H9 (cell line): ENCODE measurements around the gene JAML. TPM values are rescaled to one million over a fixed set of nuclear protein-coding genes. Genes with fewer than 3 reads are reported as not detected.

Source experiments
- DNase-seq: peaks from one replicate; pipeline ENCODE4 v3.0.0-alpha.2; 2017
- H2AFZ ChIP-seq: one replicate; pipeline ENCODE4 v1.6.1; 2013; ENCODE audit warnings: mild to moderate bottlenecking, low read length, control low read depth, moderate library complexity
- H2AK5ac ChIP-seq: 2 replicates; pipeline ENCODE4 v1.6.1; 2013; ENCODE audit warnings: low read length, control low read depth, mixed read lengths; ENCODE audit not compliant: insufficient read length
- H2BK120ac ChIP-seq: one replicate; pipeline ENCODE4 v1.6.1; 2013; ENCODE audit warnings: low read depth, mild to moderate bottlenecking, low read length, control low read depth, inconsistent platforms; ENCODE audit not compliant: poor library complexity, severe bottlenecking
- H2BK12ac ChIP-seq: 2 replicates; pipeline ENCODE4 v1.6.1; 2013; ENCODE audit warnings: low read length, control low read depth, mixed read lengths, low read depth; ENCODE audit not compliant: insufficient read length
- H2BK15ac ChIP-seq: 2 replicates; pipeline ENCODE4 v1.6.1; 2013; ENCODE audit warnings: low read depth, low read length, control low read depth
- H2BK20ac ChIP-seq: one replicate; pipeline ENCODE4 v1.6.1; 2013; ENCODE audit warnings: low read depth, mild to moderate bottlenecking, low read length, control low read depth, inconsistent platforms; ENCODE audit not compliant: poor library complexity, severe bottlenecking
- H2BK5ac ChIP-seq: 2 replicates; pipeline ENCODE4 v1.6.1; 2013; ENCODE audit warnings: low read length, control low read depth, mixed read lengths; ENCODE audit not compliant: insufficient read length
- H3K14ac ChIP-seq: 2 replicates; pipeline ENCODE4 v1.6.1; 2013; ENCODE audit warnings: low read length, control low read depth; ENCODE audit not compliant: insufficient read depth
- H3K18ac ChIP-seq: 2 replicates; pipeline ENCODE4 v1.6.1; 2013; ENCODE audit warnings: low read depth, mild to moderate bottlenecking, mixed read lengths, low read length, control low read depth; ENCODE audit not compliant: insufficient read length
- H3K23ac ChIP-seq: 2 replicates; pipeline ENCODE4 v1.6.1; 2013; ENCODE audit warnings: low read length, control low read depth, mixed read lengths, low read depth; ENCODE audit not compliant: insufficient read length
- H3K23me2 ChIP-seq: 2 replicates; pipeline ENCODE4 v1.6.1; 2013; ENCODE audit warnings: low read depth, mild to moderate bottlenecking, mixed read lengths, low read length, control low read depth; ENCODE audit not compliant: insufficient read length, poor library complexity, severe bottlenecking
- H3K27ac ChIP-seq: 2 replicates; pipeline ENCODE4 v1.5.1; 2013; ENCODE audit warnings: low read length, control low read depth, mixed read lengths, low read depth; ENCODE audit not compliant: insufficient read length
- H3K27me3 ChIP-seq: 2 replicates; pipeline ENCODE4 v1.6.1; 2013; ENCODE audit warnings: low read length, control low read depth, inconsistent platforms; ENCODE audit not compliant: insufficient read depth
- H3K4ac ChIP-seq: 2 replicates; pipeline ENCODE4 v1.6.1; 2013; ENCODE audit warnings: low read depth, mild to moderate bottlenecking, control low read depth, inconsistent platforms, low read length, moderate library complexity
- H3K4me1 ChIP-seq: 2 replicates; pipeline ENCODE4 v1.6.1; 2013; ENCODE audit warnings: low read length, control low read depth, inconsistent platforms; ENCODE audit not compliant: insufficient read depth
- H3K4me2 ChIP-seq: 2 replicates; pipeline ENCODE4 v1.6.1; 2013; ENCODE audit warnings: low read length, control low read depth, mixed read lengths; ENCODE audit not compliant: insufficient read length, insufficient read depth
- H3K56ac ChIP-seq: 2 replicates; pipeline ENCODE4 v1.6.1; 2013; ENCODE audit warnings: low read depth, mild to moderate bottlenecking, mixed read lengths, low read length, control low read depth; ENCODE audit not compliant: insufficient read length
- H3K79me1 ChIP-seq: 2 replicates; pipeline ENCODE4 v1.6.1; 2013; ENCODE audit warnings: low read depth, mild to moderate bottlenecking, moderate library complexity, low read length, control low read depth, inconsistent platforms; ENCODE audit not compliant: insufficient read depth, poor library complexity, severe bottlenecking
- H3K79me2 ChIP-seq: 2 replicates; pipeline ENCODE4 v1.6.1; 2013; ENCODE audit warnings: low read length, control low read depth, inconsistent platforms; ENCODE audit not compliant: insufficient read depth
- H3K9ac ChIP-seq: 2 replicates; pipeline ENCODE4 v1.6.1; 2013; ENCODE audit warnings: low read length, control low read depth, mixed read lengths; ENCODE audit not compliant: insufficient read length; ENCODE audit errors: extremely low read depth
- H3K9me3 ChIP-seq: one replicate; pipeline ENCODE4 v1.6.1; 2013; ENCODE audit warnings: low read depth, low read length, inconsistent platforms; ENCODE audit not compliant: control insufficient read depth
- H3T11ph ChIP-seq: one replicate; pipeline ENCODE4 v1.6.1; 2013; ENCODE audit warnings: mild to moderate bottlenecking, low read length, control low read depth, inconsistent platforms
- H4K20me1 ChIP-seq: one replicate; pipeline ENCODE4 v1.6.1; 2013; ENCODE audit not compliant: control insufficient read depth, insufficient read length, insufficient read depth
- H4K5ac ChIP-seq: 2 replicates; pipeline ENCODE4 v1.6.1; 2013; ENCODE audit warnings: low read depth, mild to moderate bottlenecking, mixed read lengths, low read length, control low read depth; ENCODE audit not compliant: insufficient read length
- H4K8ac ChIP-seq: replicated peaks from 2 replicates; pipeline ENCODE4 v1.6.1; 2013; ENCODE audit warnings: low read length, control low read depth, mixed read lengths, low read depth; ENCODE audit not compliant: insufficient read length
- H4K91ac ChIP-seq: 2 replicates; pipeline ENCODE4 v1.6.1; 2013; ENCODE audit warnings: low read depth, mild to moderate bottlenecking, moderate library complexity, mixed read lengths, low read length, control low read depth; ENCODE audit not compliant: insufficient read length
- H3K27ac Mint-ChIP-seq, 3 experiments: 2 replicates in 2 of 3; 3 replicates in 1 of 3; pipeline ENCODE4 v1.8.0; 2020 to 2021; ENCODE audit warnings: mixed read lengths in 3 of 3, mild to moderate bottlenecking in 1 of 3, moderate library complexity in 1 of 3
- H3K27me3 Mint-ChIP-seq: 2 replicates; pipeline ENCODE4 v1.8.0; 2021; ENCODE audit warnings: low read depth, mild to moderate bottlenecking, moderate library complexity, mixed read lengths
- H3K36me3 Mint-ChIP-seq, 3 experiments: 2 replicates in 2 of 3; 3 replicates in 1 of 3; pipeline ENCODE4 v1.8.0; 2020 to 2021; ENCODE audit warnings: low read depth in 3 of 3, mixed read lengths in 3 of 3; ENCODE audit not compliant: insufficient read depth in 1 of 3
- H3K4me1 Mint-ChIP-seq, 2 experiments: 2 replicates each; pipeline ENCODE4 v1.8.0; 2020; ENCODE audit warnings: mixed read lengths in 2 of 2
- H3K4me3 Mint-ChIP-seq, 2 experiments: 2 replicates in 1 of 2; 3 replicates in 1 of 2; pipeline ENCODE4 v1.8.0; 2020 to 2021; ENCODE audit warnings: mild to moderate bottlenecking in 2 of 2, mixed read lengths in 2 of 2, moderate library complexity in 1 of 2
- H3K9me3 Mint-ChIP-seq, 2 experiments: 2 replicates in 1 of 2; 3 replicates in 1 of 2; pipeline ENCODE4 v1.8.0; 2020; ENCODE audit warnings: mild to moderate bottlenecking in 2 of 2, mixed read lengths in 2 of 2, moderate library complexity in 1 of 2
- WGBS: extraction: QIAGEN DNeasy Blood & Tissue Kit; methylation state at CpG from one replicate; pipeline ENCODE4 v1.1.7; 2013; ENCODE audit warnings: missing lambda C conversion rate, low lambda C conversion rate, mixed read lengths; ENCODE audit not compliant: insufficient read length; ENCODE audit errors: extremely low coverage; 5-methylcytosine and 5-hydroxymethylcytosine counted together
- total RNA-seq: library from RNA; stranded (reverse); gene quantifications from 2 replicates; pipeline ENCODE4 v1.2.1, GENCODE V29; 2021
- TF ChIP-seq, protein P1 (sequence below): fragments of 200-600 bp; sonication (generic); conservative IDR thresholded peaks from 3 replicates; pipeline ENCODE4 v1.8.0; 2021; ENCODE audit warnings: antibody characterized with exemption, mild to moderate bottlenecking

Gene JAML
- total RNA-seq, 1 experiment from 2014 or later, result 0.48 TPM

DNA sequence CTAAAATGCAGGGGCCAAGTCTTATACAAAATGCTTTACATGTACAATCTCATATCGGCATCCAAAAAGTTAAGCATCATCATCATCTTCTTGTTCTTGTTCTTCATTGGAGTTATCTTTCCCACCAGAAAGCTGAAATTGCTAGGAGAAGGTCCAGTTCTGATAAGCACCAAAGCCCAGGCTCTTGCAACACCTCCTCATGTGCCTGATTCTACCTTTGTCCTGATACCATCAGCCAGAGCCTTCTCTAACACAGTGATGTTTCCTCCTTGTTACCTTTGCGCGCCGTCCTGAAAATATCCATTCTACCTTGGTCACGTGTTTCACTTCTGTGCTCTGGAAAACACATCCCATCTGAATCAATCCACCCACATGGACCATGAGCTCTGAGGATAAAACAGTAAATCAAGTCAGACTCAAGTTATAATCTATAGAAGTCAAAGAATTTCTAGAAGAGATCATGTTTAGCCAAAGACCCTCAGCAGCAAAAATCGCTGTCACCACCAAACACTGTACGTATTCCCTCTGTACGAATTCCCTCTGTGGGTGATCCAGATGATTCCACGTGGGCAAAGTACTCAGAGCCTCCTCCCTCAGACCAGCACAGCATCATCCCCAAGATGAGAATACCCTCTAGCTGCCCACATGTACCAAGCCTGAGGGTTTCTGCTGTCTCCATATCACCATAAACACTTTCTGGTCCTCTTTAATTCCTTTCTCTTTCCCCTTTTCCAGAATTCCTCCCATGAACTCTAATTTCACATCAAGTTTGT lies 19.0 kb downstream of the JAML start:
- Histone ChIP-seq H3K79me2 (no peaks in the 10 kb centered on the region), H2BK12ac (no peak overlapping the region), H4K91ac (no peak overlapping the region), H3K9ac (no peak overlapping the region), H3K4ac (no peak overlapping the region), H2BK120ac (no peak overlapping the region), H3K4me2 (no peak overlapping the region), H3K27me3 (no peaks in the 10 kb centered on the region), H3K14ac (no peak overlapping the region), H3K23ac (no peak overlapping the region), H3T11ph (no peak overlapping the region), H2BK5ac (no peak overlapping the region), H3K27ac (no peak overlapping the region), H3K56ac (no peak overlapping the region), H3K79me1 (no peaks in the 10 kb centered on the region), H3K4me1 (peaks cover 7% of the 10 kb centered on the region), H2AK5ac (no peak overlapping the region), H4K20me1 (no peaks in the 10 kb centered on the region), H3K23me2 (no peaks in the 10 kb centered on the region), H3K18ac (no peak overlapping the region), H2AFZ (no peak overlapping the region), H4K8ac (no peak overlapping the region), H2BK15ac (no peak overlapping the region), H3K9me3 (no peaks in the 10 kb centered on the region), H2BK20ac (no peak overlapping the region), H4K5ac (no peak overlapping the region)
- DNase-seq, result no peak
- no CpG with 5 or more reads among the region's 9 CpGs for WGBS
- Mint-ChIP-seq H3K9me3 (no peaks in the 10 kb centered on the region), H3K27ac (no peak overlapping the region), H3K36me3 (0 out of 7 replicates have a peak, but pooled peaks cover 0 to 7% (median 0%) of the 10 kb centered on the region in 3 experiments), H3K4me3 (no peak overlapping the region), H3K4me1 (peaks cover 19 to 22% of the 10 kb centered on the region in 2 experiments), H3K27me3 (peaks cover 4% of the 10 kb centered on the region)
- TF ChIP-seq, protein P1, sequence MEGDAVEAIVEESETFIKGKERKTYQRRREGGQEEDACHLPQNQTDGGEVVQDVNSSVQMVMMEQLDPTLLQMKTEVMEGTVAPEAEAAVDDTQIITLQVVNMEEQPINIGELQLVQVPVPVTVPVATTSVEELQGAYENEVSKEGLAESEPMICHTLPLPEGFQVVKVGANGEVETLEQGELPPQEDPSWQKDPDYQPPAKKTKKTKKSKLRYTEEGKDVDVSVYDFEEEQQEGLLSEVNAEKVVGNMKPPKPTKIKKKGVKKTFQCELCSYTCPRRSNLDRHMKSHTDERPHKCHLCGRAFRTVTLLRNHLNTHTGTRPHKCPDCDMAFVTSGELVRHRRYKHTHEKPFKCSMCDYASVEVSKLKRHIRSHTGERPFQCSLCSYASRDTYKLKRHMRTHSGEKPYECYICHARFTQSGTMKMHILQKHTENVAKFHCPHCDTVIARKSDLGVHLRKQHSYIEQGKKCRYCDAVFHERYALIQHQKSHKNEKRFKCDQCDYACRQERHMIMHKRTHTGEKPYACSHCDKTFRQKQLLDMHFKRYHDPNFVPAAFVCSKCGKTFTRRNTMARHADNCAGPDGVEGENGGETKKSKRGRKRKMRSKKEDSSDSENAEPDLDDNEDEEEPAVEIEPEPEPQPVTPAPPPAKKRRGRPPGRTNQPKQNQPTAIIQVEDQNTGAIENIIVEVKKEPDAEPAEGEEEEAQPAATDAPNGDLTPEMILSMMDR, result no peak
